Measurements from ENCODE around the gene DCP1B.

Gene DCP1B

DNA sequence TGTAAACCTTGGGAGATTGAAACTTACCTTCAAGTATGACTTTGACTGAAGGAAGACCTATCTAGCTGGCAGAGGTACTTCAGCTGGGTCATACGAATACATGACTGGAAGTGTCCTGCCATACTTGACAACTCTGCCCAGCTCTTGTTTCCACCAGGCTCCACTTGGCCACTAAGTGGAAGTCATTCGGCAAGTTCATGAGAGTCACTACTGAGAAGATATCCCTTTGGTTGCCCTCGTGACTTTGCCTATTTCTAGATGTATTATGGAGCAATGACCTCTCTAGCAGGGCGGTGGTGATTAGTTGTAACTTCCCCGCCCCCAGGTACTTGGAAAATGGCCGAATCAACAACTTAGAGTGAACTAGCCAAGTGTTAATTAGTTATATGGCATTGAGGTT lies 39.9 kb upstream of the DCP1B start:
- H3K14ac ChIP-seq (ENCODE audit: low read length in 2 of 2), result no peak overlapping the region
- no peak overlapping the region for H2BK15ac ChIP-seq (ENCODE audit: low read depth, poor library complexity, severe bottlenecking)
- H3K4me2 ChIP-seq (ENCODE audit: low read length, poor library complexity, severe bottlenecking), result no peak overlapping the region
- no peak overlapping the region for H3K9ac ChIP-seq (ENCODE audit: low read length)
- no peak overlapping the region for H3K4me3 ChIP-seq (ENCODE audit: insufficient read depth in 1 of 2, low read depth in 1 of 2, low read length in 2 of 2)
- H2AK5ac ChIP-seq (ENCODE audit: low read length, severe bottlenecking), result no peak overlapping the region
- DNase-seq, result no peak
- 78% methylated on average over 6 of the region's 6 CpGs for WGBS
- H3K23ac ChIP-seq (ENCODE audit: low read length in 2 of 2), result no peak overlapping the region
- H2BK12ac ChIP-seq (ENCODE audit: low read length in 2 of 2), result no peak overlapping the region
- H3K36me3 ChIP-seq (ENCODE audit: control insufficient read depth in 1 of 2, insufficient read depth in 2 of 2, low read depth in 1 of 2, low read length in 2 of 2), result no peaks in the 10 kb centered on the region
- H3K27me3 ChIP-seq (ENCODE audit: control insufficient read depth in 1 of 2, insufficient read depth in 1 of 2, low read length in 2 of 2), result peaks cover 8 to 57% of the 10 kb centered on the region in 2 experiments
- no peak overlapping the region for H3K27ac ChIP-seq (ENCODE audit: low read length, poor library complexity, severe bottlenecking)
- H2AFZ ChIP-seq (ENCODE audit: low read depth, low read length), result no peak overlapping the region
- no peaks in the 10 kb centered on the region for H3K79me1 ChIP-seq (replicated peaks; ENCODE audit: low read length, poor library complexity, severe bottlenecking)
- H4K91ac ChIP-seq (ENCODE audit: low read length), result no peak overlapping the region
- no peak overlapping the region for H3K4ac ChIP-seq (ENCODE audit: low read depth in 1 of 2, low read length in 2 of 2)
- no peak overlapping the region for H3K18ac ChIP-seq (ENCODE audit: low read depth in 1 of 2, low read length in 2 of 2)
- no peak overlapping the region for H4K8ac ChIP-seq (ENCODE audit: low read length)
- H2BK5ac ChIP-seq (ENCODE audit: low read depth, low read length, poor library complexity, severe bottlenecking), result no peak overlapping the region
- H3K4me1 ChIP-seq (ENCODE audit: control insufficient read depth, insufficient read depth, low read depth, low read length), result no peaks in the 10 kb centered on the region
- H2BK120ac ChIP-seq (ENCODE audit: low read depth, low read length), result no peak overlapping the region
- H3K9me3 ChIP-seq (ENCODE audit: control insufficient read depth, low read length), result no peaks in the 10 kb centered on the region

DNA sequence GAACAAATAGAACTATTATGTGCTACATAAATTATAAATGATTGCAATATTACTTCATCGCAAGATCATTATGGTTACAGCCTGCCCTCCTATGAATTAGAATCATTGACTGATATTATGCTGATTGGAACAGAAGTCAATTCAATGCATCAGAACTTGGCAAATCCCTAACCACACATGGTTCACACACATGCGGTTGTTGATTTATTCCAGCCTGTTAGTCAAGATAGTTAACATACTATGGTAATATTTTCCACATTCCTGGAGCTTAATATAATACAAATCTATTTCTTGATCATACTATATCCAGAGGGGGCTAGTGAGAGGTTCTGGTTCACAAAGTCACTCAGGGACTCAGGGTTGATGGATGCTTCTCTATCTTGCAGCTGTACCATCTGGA lies 38.8 kb upstream of the DCP1B start:
- Histone ChIP-seq H2BK15ac (ENCODE audit: low read depth, poor library complexity, severe bottlenecking) (no peak overlapping the region), H3K79me1 (replicated peaks; ENCODE audit: low read length, poor library complexity, severe bottlenecking) (no peaks in the 10 kb centered on the region), H3K14ac (ENCODE audit: low read length in 2 of 2) (no peak overlapping the region), H3K9me3 (ENCODE audit: control insufficient read depth, low read length) (no peaks in the 10 kb centered on the region), H2BK120ac (ENCODE audit: low read depth, low read length) (no peak overlapping the region), H3K36me3 (ENCODE audit: control insufficient read depth in 1 of 2, insufficient read depth in 2 of 2, low read depth in 1 of 2, low read length in 2 of 2) (no peaks in the 10 kb centered on the region), H2BK12ac (ENCODE audit: low read length in 2 of 2) (no peak overlapping the region), H3K18ac (ENCODE audit: low read depth in 1 of 2, low read length in 2 of 2) (no peak overlapping the region), H2AFZ (ENCODE audit: low read depth, low read length) (no peak overlapping the region), H2AK5ac (ENCODE audit: low read length, severe bottlenecking) (no peak overlapping the region), H2BK5ac (ENCODE audit: low read depth, low read length, poor library complexity, severe bottlenecking) (no peak overlapping the region), H3K23ac (ENCODE audit: low read length in 2 of 2) (no peak overlapping the region), H4K8ac (ENCODE audit: low read length) (no peak overlapping the region), H3K4me2 (ENCODE audit: low read length, poor library complexity, severe bottlenecking) (no peak overlapping the region), H4K91ac (ENCODE audit: low read length) (no peak overlapping the region), H3K27ac (ENCODE audit: low read length, poor library complexity, severe bottlenecking) (no peak overlapping the region), H3K4me1 (ENCODE audit: control insufficient read depth, insufficient read depth, low read depth, low read length) (no peaks in the 10 kb centered on the region), H3K4ac (ENCODE audit: low read depth in 1 of 2, low read length in 2 of 2) (no peak overlapping the region), H3K27me3 (ENCODE audit: control insufficient read depth in 1 of 2, insufficient read depth in 1 of 2, low read length in 2 of 2) (peaks cover 5 to 54% of the 10 kb centered on the region in 2 experiments), H3K4me3 (ENCODE audit: insufficient read depth in 1 of 2, low read depth in 1 of 2, low read length in 2 of 2) (no peak overlapping the region), H3K9ac (ENCODE audit: low read length) (no peak overlapping the region)
- WGBS, result 100% methylated on average over 1 of the region's 2 CpGs
- no peak for DNase-seq

DNA sequence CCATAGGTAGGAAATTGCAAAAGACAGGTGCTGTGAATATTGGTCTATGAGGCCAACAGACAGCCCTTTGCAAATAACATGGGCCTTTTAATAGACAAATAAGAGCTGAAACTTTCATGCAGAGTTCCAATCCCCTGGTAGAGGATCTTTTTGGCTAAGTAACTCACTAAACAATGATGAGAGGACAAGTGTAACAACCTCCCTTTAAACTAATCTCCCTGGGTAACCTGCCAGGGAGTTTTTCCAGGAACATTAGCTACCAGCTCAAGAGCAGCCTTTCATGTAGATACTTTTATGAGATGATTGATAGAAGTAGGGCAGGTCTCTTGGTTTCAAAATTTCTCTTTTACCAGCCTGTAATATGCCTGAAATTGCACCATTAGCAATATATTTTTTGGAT lies 34.8 kb upstream of the DCP1B start:
- H2AK5ac ChIP-seq (ENCODE audit: low read length, severe bottlenecking), result no peak overlapping the region
- H4K91ac ChIP-seq (ENCODE audit: low read length), result no peak overlapping the region
- no peak overlapping the region for H3K27ac ChIP-seq (ENCODE audit: low read length, poor library complexity, severe bottlenecking)
- H3K14ac ChIP-seq (ENCODE audit: low read length in 2 of 2), result no peak overlapping the region
- H2AFZ ChIP-seq (ENCODE audit: low read depth, low read length), result no peak overlapping the region
- no peak overlapping the region for H3K18ac ChIP-seq (ENCODE audit: low read depth in 1 of 2, low read length in 2 of 2)
- H3K4ac ChIP-seq (ENCODE audit: low read depth in 1 of 2, low read length in 2 of 2), result no peak overlapping the region
- no peak overlapping the region for H4K8ac ChIP-seq (ENCODE audit: low read length)
- no peaks in the 10 kb centered on the region for H3K9me3 ChIP-seq (ENCODE audit: control insufficient read depth, low read length)
- H2BK15ac ChIP-seq (ENCODE audit: low read depth, poor library complexity, severe bottlenecking), result no peak overlapping the region
- H3K36me3 ChIP-seq (ENCODE audit: control insufficient read depth in 1 of 2, insufficient read depth in 2 of 2, low read depth in 1 of 2, low read length in 2 of 2), result no peaks in the 10 kb centered on the region
- H2BK12ac ChIP-seq (ENCODE audit: low read length in 2 of 2), result no peak overlapping the region
- no peak overlapping the region for H3K9ac ChIP-seq (ENCODE audit: low read length)
- no peak overlapping the region for H2BK120ac ChIP-seq (ENCODE audit: low read depth, low read length)
- no peaks in the 10 kb centered on the region for H3K79me1 ChIP-seq (replicated peaks; ENCODE audit: low read length, poor library complexity, severe bottlenecking)
- no peak overlapping the region for H3K23ac ChIP-seq (ENCODE audit: low read length in 2 of 2)
- no peak overlapping the region for H2BK5ac ChIP-seq (ENCODE audit: low read depth, low read length, poor library complexity, severe bottlenecking)
- H3K27me3 ChIP-seq (ENCODE audit: control insufficient read depth in 1 of 2, insufficient read depth in 1 of 2, low read length in 2 of 2), result peaks cover 12 to 56% of the 10 kb centered on the region in 2 experiments
- no peak overlapping the region for H3K4me3 ChIP-seq (ENCODE audit: insufficient read depth in 1 of 2, low read depth in 1 of 2, low read length in 2 of 2)
- H3K4me2 ChIP-seq (ENCODE audit: low read length, poor library complexity, severe bottlenecking), result no peak overlapping the region
- no peak for DNase-seq
- peaks cover 6% of the 10 kb centered on the region for H3K4me1 ChIP-seq (ENCODE audit: control insufficient read depth, insufficient read depth, low read depth, low read length)

DNA sequence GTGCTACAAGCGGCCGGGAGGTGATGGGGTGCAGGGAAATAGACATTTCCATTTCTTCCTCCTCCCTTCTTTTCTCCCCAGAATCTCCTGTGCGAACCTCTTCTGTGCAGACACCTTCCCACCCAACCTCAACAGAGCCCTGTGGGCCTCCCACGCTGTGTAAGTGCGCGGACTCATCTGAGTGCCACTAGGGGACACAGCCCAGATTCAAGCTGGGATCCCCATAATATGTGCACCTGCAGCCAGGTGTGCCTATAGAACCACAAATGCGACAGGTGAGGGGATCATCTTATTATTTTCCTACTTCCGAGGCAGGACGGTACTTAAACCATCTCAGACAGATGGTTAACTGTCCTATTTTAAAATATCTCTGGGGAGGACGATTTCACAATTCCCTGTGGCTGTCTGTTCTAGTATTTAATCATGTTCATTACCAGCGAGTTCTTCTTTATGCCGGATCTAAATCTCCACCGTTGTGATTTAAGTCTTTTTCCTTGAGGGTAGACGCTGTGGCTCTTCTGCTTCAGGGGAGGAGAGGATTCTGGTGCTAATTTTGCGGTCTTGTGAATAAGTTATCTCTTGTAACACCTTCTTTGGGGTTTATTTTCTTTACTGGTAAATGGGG lies 31.3 kb upstream of the DCP1B start:
- H4K91ac ChIP-seq (ENCODE audit: low read length), result no peak overlapping the region
- H2AK5ac ChIP-seq (ENCODE audit: low read length, severe bottlenecking), result no peak overlapping the region
- peak overlapping the region; percentile 45 for H4K8ac ChIP-seq (ENCODE audit: low read length)
- H3K4me2 ChIP-seq (ENCODE audit: low read length, poor library complexity, severe bottlenecking), result peak overlapping the region; percentile 64
- 89% methylated on average over 13 of the region's 15 CpGs for WGBS
- no peak overlapping the region for H3K18ac ChIP-seq (ENCODE audit: low read depth in 1 of 2, low read length in 2 of 2)
- H3K4me1 ChIP-seq (ENCODE audit: control insufficient read depth, insufficient read depth, low read depth, low read length), result peaks cover 6% of the 10 kb centered on the region
- no peak overlapping the region for H3K14ac ChIP-seq (ENCODE audit: low read length in 2 of 2)
- no peak overlapping the region for H3K27ac ChIP-seq (ENCODE audit: low read length, poor library complexity, severe bottlenecking)
- H3K79me1 ChIP-seq (replicated peaks; ENCODE audit: low read length, poor library complexity, severe bottlenecking), result no peaks in the 10 kb centered on the region
- H3K9me3 ChIP-seq (ENCODE audit: control insufficient read depth, low read length), result no peaks in the 10 kb centered on the region
- no peak overlapping the region for H2BK120ac ChIP-seq (ENCODE audit: low read depth, low read length)
- peak overlapping the region in 1 of 2 experiments; percentile 79 for H3K4me3 ChIP-seq (ENCODE audit: insufficient read depth in 1 of 2, low read depth in 1 of 2, low read length in 2 of 2)
- H3K9ac ChIP-seq (ENCODE audit: low read length), result peak overlapping the region; percentile 74
- H3K23ac ChIP-seq (ENCODE audit: low read length in 2 of 2), result no peak overlapping the region
- no peaks in the 10 kb centered on the region for H3K36me3 ChIP-seq (ENCODE audit: control insufficient read depth in 1 of 2, insufficient read depth in 2 of 2, low read depth in 1 of 2, low read length in 2 of 2)
- H2BK5ac ChIP-seq (ENCODE audit: low read depth, low read length, poor library complexity, severe bottlenecking), result no peak overlapping the region
- H3K27me3 ChIP-seq (ENCODE audit: control insufficient read depth in 1 of 2, insufficient read depth in 1 of 2, low read length in 2 of 2), result peaks cover 42 to 84% of the 10 kb centered on the region in 2 experiments
- H2AFZ ChIP-seq (ENCODE audit: low read depth, low read length), result no peak overlapping the region
- H3K4ac ChIP-seq (ENCODE audit: low read depth in 1 of 2, low read length in 2 of 2), result no peak overlapping the region
- DNase-seq, result no peak
- H2BK15ac ChIP-seq (ENCODE audit: low read depth, poor library complexity, severe bottlenecking), result no peak overlapping the region
- no peak overlapping the region for H2BK12ac ChIP-seq (ENCODE audit: low read length in 2 of 2)

Data from mesenchymal stem cell (in vitro differentiated cells and primary cell).